Ramos (cell line): ENCODE measurements around the gene SIGLEC10.
"Not testable (repeated sequence)": the region's sequence is repeated elsewhere in the genome, so short reads cannot be mapped to it uniquely, and the experiment has no call there.

Source experiments
- in situ Hi-C: fragments of 300-500 bp; cut with MboI; formaldehyde crosslinking; loops from one replicate; pipeline ENCODE4 v1.14.3; 2022; ENCODE audit warnings: low sequenced_read_pairs; ENCODE audit not compliant: unreplicated experiment

Gene SIGLEC10

DNA sequence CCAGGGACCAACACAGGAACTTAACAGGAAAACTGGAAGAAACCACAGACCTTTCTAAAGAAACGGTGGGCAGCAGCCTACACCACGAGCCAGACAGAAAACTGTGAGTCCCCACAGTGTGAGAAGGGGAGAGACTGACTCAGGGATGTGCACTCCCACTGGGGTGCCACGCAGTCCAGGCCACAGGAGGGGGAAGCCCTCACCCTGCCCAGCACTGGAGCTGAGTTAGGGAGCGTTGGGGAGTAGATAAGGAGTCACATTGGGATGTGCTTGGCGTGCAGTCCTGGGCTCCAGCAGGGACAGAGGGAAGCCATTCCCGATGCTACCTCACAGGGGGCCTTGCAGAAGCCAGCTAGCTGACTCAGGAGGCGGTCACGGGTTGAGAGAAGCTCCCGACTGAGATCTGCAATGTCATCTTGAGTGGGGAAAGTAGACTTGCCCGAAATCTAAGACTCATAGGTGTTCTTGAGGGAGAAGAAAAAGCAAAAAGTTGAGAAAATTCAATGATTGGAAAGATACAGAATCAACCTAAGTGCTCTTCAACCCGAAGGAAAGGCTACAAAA, 23.5 kb upstream of the SIGLEC10 start:
- in situ Hi-C loops: loop anchor here (25.0 kb wide), 1 partner anchor 279 kb away; no protein-coding TSS in a partner anchor

GRCh38 chr19:51440052-51440451, 22.6 kb upstream of the SIGLEC10 start:
- in situ Hi-C loops: loop anchor here (25.0 kb wide), 1 partner anchor 278 kb away; no protein-coding TSS in a partner anchor

DNA sequence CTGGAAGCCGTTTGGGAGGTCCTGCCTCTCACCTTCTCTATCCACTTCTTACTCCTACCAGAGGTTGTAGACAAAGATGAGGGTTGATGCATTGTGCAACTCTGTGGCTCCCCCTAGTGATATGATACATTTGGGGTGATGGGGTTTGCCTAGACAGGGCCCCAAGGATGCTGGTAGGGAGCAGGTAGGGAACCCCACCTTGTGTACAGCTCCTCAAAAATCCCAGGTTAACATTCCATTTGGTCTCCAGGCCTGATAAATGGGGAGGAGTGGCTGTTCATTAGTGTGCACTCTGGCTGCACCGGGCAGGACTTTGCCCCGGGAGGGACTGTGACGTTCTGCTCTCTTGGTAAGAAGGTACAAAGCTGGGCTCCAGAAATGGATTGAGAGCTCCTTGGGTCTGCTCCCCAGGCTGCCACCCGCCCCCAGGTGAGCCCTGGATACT, 21.6 kb upstream of the SIGLEC10 start:
- in situ Hi-C loops: loop anchor here (5.0 to 25.0 kb wide), 2 partner anchors 102 to 277 kb away; no protein-coding TSS in a partner anchor

GRCh38 chr19:51434456-51434855, 17.0 kb upstream of the SIGLEC10 start:
- in situ Hi-C loops: loop anchor here (25.0 kb wide), 1 partner anchor 272 kb away; no protein-coding TSS in a partner anchor

- in situ Hi-C loops: loop anchor here (25.0 kb wide), 1 partner anchor 271 kb away; no protein-coding TSS in a partner anchor
These were observed 15.6 kb upstream of the SIGLEC10 start for GRCh38 chr19:51433043-51433442.

DNA sequence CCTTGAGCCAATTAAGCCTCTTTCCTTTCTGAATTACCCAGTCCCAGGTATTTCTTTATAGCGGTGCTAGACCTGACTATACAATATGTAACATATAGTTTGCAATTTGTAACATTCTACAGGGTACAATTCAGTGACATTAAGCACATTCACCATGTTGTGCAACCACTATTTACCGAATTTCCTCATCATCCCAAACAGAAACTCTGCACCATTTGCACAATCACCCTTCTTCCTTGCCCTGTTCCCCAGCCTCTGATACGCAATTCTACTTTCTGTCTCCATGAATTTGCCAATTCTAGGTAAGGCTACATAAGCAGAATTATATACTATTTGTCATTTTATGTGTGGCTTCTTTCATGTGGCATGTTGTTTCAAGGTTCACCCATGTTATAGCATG, 13.7 kb upstream of the SIGLEC10 start:
- in situ Hi-C loops: loop anchor here (25.0 kb wide), 1 partner anchor 269 kb away; no protein-coding TSS in a partner anchor

- in situ Hi-C loops: loop anchor here (25.0 kb wide), 1 partner anchor 268 kb away; no protein-coding TSS in a partner anchor
These were observed 12.8 kb upstream of the SIGLEC10 start for GRCh38 chr19:51430221-51430620.

DNA sequence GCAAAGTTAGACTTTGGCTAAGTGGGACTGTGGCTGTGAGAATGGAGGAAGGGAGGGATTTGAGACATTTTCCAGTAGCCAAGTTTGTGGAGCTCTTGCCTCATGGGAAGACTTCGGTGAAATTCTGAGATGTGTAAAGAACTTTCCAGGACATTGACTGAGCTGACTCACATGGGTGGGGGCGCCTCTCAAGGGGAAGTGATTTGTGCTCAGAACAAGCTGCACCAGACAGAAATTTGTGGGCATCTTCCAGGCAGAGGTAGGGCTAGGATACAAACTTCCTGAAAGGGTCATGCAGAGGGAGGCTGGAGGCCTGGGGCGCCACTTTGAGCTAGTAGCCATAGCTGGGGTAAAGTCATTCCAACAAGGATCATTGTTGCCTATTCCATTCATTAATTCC, 9.8 kb upstream of the SIGLEC10 start:
- in situ Hi-C loops: loop anchor here (25.0 kb wide), 1 partner anchor 265 kb away; no protein-coding TSS in a partner anchor

GRCh38 chr19:51422053-51422448, 4.6 kb upstream of the SIGLEC10 start:
- in situ Hi-C loops: no loop called here

DNA sequence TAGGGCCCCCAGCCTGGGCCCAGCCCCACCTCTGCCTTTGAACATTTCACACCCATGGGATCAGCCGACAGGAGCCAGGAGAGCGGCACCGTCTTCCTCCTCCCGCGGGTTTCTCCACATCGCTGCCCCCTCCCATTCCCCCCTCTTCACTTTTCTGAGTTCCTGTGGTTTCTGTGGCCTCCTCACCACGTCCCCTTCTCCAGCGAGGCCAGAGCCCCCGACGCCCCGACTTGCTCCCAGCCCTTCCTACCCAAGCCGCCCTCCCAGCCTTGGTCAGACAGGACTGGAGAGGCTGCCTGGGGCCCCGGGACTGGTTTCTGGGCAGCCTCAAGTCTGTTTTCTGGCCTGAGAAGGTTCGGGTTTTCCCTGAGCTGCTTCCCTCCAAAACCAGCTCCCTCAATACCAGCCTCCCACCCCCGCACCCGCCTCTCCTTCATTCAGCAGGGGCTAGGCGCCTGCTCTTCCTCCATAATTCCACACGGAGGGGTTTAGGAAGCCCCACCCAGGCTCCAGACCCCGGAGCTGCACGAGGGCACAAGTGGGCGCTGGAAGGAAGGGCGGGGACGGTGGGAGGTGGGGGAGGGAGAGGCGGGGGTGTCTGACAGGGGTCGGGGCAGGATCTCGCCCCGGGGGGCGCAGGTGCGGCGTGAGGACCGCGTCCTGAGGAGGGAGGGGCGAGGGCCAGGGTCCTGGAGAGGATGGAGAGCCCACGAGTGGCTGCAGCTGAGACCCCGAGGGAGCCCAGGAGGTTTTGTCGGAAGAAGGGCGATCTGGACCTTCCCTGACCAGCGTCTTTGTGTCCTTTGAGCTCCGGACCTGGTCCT, 4.0 kb upstream of the SIGLEC10 start:
- in situ Hi-C loops: no loop called here

GRCh38 chr19:51420511-51420910, 3.1 kb upstream of the SIGLEC10 start:
- in situ Hi-C loops: not testable (repeated sequence)

DNA sequence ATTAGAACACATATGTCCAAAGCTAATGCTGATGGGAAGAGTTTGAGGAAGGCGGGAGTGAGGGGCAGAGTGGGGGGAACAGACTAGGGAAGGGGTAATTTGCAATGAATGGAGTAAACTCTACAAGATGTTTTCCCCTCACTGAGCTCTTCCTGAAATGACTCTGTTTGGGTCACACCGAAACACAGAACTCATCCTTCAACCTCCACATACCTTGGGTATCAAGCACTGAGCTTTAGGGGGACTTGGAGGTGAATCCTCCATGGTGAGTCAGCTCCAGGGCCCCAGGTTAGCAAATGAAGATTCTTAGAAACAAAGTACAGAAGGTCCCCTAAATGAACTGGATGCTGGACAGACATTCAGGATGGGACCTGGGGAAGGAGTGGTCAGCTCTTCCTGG, 1.3 kb upstream of the SIGLEC10 start:
- in situ Hi-C loops: no loop called here

- in situ Hi-C loops: no loop called here
These were observed 342 bp upstream of the SIGLEC10 start for GRCh38 chr19:51417810-51418157.

DNA sequence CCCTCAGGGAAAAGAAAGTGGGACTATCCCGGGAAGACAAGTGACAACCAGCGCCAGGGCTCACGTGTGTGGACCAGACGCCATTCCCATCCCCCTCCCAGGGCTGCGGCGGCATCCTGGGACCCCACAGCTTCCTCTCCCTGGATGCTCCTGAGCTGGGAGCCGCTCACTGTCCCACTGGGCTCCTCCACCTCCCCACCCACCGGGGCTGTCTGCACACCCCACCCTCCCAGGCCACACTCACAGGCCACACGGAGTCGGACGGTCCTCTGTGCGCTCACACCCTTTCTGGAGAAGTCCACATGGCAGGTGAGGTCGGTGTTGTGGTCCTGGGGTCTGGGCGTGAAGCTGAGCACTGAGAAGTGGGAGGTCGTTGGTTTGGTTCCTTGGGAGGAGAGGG, 1.0 kb downstream of the SIGLEC10 start:
- in situ Hi-C loops: not testable (repeated sequence)

DNA sequence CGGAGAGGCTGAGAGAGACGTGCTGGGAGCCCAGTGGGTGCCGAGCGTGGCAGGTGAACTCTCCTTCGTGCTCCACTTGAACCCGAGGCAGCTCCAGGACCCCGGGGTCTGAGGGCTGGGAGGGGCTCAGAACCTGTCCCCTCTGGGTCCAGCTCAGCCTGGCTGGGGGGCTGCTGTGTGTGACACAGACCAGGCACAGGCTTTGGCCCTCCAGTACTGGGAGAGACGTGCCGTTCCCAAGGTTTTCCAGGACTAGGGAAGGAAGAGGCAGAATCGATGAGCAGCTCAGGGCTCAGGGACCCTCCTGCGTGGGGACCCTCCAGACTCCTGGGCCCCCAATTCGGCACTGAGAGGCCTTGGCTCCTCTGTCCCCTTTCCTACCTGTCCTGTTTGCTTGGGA, 2.3 kb downstream of the SIGLEC10 start:
- in situ Hi-C loops: no loop called here

DNA sequence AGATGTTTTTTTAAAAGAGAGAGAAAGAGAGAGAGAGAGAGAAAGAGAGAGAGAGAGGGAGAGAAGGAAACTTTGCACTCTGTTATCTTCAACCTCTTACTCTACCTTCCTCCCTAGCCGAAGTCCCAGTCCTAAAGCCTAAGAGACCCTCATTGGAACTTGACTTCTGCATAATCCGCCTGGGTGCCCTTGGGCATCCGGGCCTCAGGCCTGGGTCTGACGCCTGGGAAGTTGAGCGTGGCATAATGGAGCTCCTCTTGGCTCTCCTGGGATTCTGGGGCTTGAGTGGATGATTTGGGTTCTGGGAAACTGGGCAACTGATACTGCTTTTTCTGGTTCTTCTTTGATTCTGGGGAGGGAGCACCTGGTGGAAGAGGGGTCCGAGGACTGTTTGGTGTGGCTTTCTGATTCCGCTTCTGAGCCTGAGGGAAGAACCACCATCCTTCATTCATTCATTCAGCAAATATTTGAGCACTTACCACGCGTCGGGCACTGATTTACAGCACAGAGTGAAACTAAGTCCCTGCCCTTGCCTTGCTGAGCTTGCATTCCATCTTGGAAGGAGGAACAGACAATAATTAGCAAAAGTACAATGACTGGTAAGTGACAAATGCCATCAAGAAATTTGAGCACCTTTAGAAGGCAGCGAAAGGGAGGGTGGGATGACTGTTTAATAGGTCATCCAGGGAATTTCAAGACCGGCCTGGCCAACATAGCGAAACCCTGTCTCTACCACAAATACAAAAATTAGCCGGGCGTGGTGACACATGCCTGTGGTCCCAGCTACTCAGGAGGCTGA, 6.3 kb downstream of the SIGLEC10 start:
- in situ Hi-C loops: no loop called here

DNA sequence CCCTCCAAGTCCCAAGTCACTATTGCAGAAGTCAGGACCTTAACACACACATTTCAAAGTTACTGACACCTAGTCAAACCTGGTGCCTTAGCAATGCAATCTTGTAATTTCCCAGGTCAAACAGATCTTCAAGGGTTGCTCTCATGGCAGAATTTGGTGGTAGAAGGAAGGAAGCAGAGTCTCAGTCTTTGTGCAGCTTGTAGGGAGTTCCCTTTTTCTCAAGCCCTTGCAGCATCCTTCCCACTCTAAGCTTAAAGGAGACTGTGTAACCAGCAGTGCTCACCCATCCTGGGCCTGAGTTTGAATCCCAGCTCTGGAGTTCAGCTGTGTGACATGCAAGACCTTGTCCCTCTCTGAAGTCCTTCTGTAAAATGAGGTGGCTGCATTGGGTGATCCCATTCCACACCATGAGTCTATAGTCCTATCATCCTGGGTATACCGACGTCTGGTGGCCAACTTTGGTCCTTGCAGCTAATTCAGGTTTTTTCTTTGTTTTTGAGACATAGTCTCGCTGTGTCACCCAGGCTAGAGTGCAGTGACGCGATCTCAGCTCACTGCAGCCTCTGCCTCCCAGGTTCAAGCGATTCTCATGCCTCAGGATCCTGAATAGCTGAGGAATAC, 9.8 kb downstream of the SIGLEC10 start:
- in situ Hi-C loops: no loop called here

DNA sequence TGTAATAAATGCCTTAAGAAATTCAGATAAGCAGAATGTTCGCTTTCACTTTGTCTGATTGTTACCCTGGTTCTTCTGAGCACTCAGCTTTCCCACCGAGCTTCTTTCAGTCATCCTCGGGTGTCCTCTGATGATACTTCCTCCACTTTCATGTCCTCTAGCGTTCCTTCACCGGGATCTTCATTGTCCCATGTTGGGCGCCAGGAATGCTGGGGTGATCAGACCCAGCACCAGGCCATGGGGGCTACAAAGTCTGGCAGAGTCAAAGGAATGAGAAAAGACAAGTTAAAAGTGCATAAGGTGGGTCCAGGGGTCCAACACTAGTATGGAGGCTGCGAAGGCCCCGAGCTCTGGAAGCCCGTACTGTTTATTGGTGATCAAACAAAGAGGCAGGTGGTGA, 15.3 kb downstream of the SIGLEC10 start:
- in situ Hi-C loops: no loop called here

DNA sequence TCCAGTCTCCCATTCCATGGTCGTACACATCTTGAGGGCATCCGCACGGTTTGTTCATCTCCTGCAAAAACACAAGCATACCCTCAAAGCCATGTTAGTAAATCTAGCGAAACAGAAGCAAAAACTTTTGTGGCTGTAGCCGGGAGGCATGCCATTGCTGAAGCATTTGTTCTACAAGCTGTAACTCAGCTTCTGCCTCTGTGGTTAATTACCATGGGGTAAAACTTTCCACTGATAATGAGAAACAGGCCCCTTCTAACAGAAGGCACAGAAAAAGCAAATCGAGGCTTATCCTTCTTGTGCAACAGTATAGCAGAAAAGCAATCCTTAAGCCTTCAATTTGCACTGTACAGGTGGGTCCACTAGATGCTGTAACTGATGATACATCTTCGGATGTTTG, 17.5 kb downstream of the SIGLEC10 start:
- in situ Hi-C loops: not testable (repeated sequence)

GRCh38 chr19:51399231-51399630, 18.2 kb downstream of the SIGLEC10 start:
- in situ Hi-C loops: no loop called here
